Measurements from ENCODE around the gene RABGEF1.

RABGEF1 gene

GRCh38 chr7:66735154-66735553, 5.4 kb upstream of the RABGEF1 start:
- in situ Hi-C loops (cut with MboI; ENCODE audit: low pct_unique_long_range_greater_than_20kb, low sequenced_read_pairs, unreplicated experiment): no loop called here

GRCh38 chr7:66735850-66736249, 4.7 kb upstream of the RABGEF1 start:
- TF ChIP-seq CTCF (IDR thresholded peaks at IDR 0.05; ENCODE audit: extremely low read depth, insufficient read depth, missing control alignments): no peak
- in situ Hi-C loops (cut with MboI; ENCODE audit: low pct_unique_long_range_greater_than_20kb, low sequenced_read_pairs, unreplicated experiment): no loop called here
- no peak for DNase-seq (ENCODE audit: low spot score)

More at GRCh38 chr7:66735154-66735553, 5.4 kb upstream of the RABGEF1 start:
- TF ChIP-seq CTCF (IDR thresholded peaks at IDR 0.05; ENCODE audit: extremely low read depth, insufficient read depth, missing control alignments): no peak
- no peak for DNase-seq (ENCODE audit: low spot score)

- in situ Hi-C loops (cut with MboI; ENCODE audit: low pct_unique_long_range_greater_than_20kb, low sequenced_read_pairs, unreplicated experiment): no loop called here
- DNase-seq (ENCODE audit: low spot score): no peak
- TF ChIP-seq CTCF (IDR thresholded peaks at IDR 0.05; ENCODE audit: extremely low read depth, insufficient read depth, missing control alignments): no peak
Measured at GRCh38 chr7:66736892-66737291, 3.6 kb upstream of the RABGEF1 start.

GRCh38 chr7:66737667-66738066, 2.9 kb upstream of the RABGEF1 start:
- in situ Hi-C loops (cut with MboI; ENCODE audit: low pct_unique_long_range_greater_than_20kb, low sequenced_read_pairs, unreplicated experiment): no loop called here
- DNase-seq (ENCODE audit: low spot score): no peak
- no peak for TF ChIP-seq CTCF (IDR thresholded peaks at IDR 0.05; ENCODE audit: extremely low read depth, insufficient read depth, missing control alignments)

GRCh38 chr7:66739477-66739876, 1.1 kb upstream of the RABGEF1 start:
- TF ChIP-seq CTCF (IDR thresholded peaks at IDR 0.05; ENCODE audit: extremely low read depth, insufficient read depth, missing control alignments): no peak
- in situ Hi-C loops (cut with MboI; ENCODE audit: low pct_unique_long_range_greater_than_20kb, low sequenced_read_pairs, unreplicated experiment): no loop called here
- DNase-seq (ENCODE audit: low spot score): no peak

GRCh38 chr7:66739953-66740301, 606 bp upstream of the RABGEF1 start:
- no peak for TF ChIP-seq CTCF (IDR thresholded peaks at IDR 0.05; ENCODE audit: extremely low read depth, insufficient read depth, missing control alignments)
- in situ Hi-C loops (cut with MboI; ENCODE audit: low pct_unique_long_range_greater_than_20kb, low sequenced_read_pairs, unreplicated experiment): no loop called here
- DNase-seq (ENCODE audit: low spot score): no peak
